HepG2 (cell line): Measurements from ENCODE around the gene NRBP1. TPM values are rescaled to one million over a fixed set of nuclear protein-coding genes. Genes with fewer than 3 reads are reported as not detected.

ENCODE experiments used
- IRF2 ChIP-seq: IDR thresholded peaks from 2 replicates; pipeline ENCODE4 v1.6.1; 2018; ENCODE audit warnings: missing genetic modification reagents, missing compliant biosample characterization
- IRX3 ChIP-seq: sonication (generic); formaldehyde crosslinking; IDR thresholded peaks from 2 replicates; pipeline ENCODE4 v1.8.1; 2023; ENCODE audit warnings: mild to moderate bottlenecking, low read depth, missing genetic modification reagents, borderline replicate concordance
- MTA3 ChIP-seq: sonication (generic); formaldehyde crosslinking; IDR thresholded peaks from 2 replicates; pipeline ENCODE4 v1.4.0; 2020; ENCODE audit warnings: missing genetic modification reagents
- PATZ1 ChIP-seq: sonication (generic); formaldehyde crosslinking; IDR thresholded peaks from 2 replicates; pipeline ENCODE4 v1.4.0; 2020; ENCODE audit warnings: missing genetic modification reagents
- PITX1 ChIP-seq: sonication (generic); formaldehyde crosslinking; IDR thresholded peaks from 2 replicates; pipeline ENCODE4 v1.5.1; 2020; ENCODE audit warnings: mild to moderate bottlenecking, missing genetic modification reagents
- RBAK ChIP-seq: sonication (generic); formaldehyde crosslinking; IDR thresholded peaks from 2 replicates; pipeline ENCODE4 v1.5.1; 2020; ENCODE audit warnings: mild to moderate bottlenecking, missing genetic modification reagents
- RELA ChIP-seq: sonication (generic); formaldehyde crosslinking; IDR thresholded peaks from 2 replicates; pipeline ENCODE4 v1.4.0; 2020; ENCODE audit warnings: missing genetic modification reagents
- REPIN1 ChIP-seq: sonication (generic); formaldehyde crosslinking; IDR thresholded peaks from 2 replicates; pipeline ENCODE4 v1.8.0; 2022; ENCODE audit warnings: missing genetic modification reagents, low read depth, mild to moderate bottlenecking, borderline replicate concordance
- TCF7L2 ChIP-seq: IDR thresholded peaks from 2 replicates; pipeline ENCODE4 v1.6.1; 2011; ENCODE audit warnings: mild to moderate bottlenecking, low read depth, low read length, moderate library complexity
- U2AF1 ChIP-seq: fragments of 200-400 bp; formaldehyde crosslinking; optimal IDR thresholded peaks from 2 replicates; pipeline ENCODE3; 2017; ENCODE audit warnings: mild to moderate bottlenecking, low read depth, low read length
- ZC3H4 ChIP-seq: sonication (generic); formaldehyde crosslinking; IDR thresholded peaks from 2 replicates; pipeline ENCODE4 v1.4.0; 2020; ENCODE audit warnings: missing genetic modification reagents, borderline replicate concordance
- ZFP41 ChIP-seq: sonication (generic); formaldehyde crosslinking; IDR thresholded peaks from 2 replicates; pipeline ENCODE4 v1.4.0; 2020; ENCODE audit warnings: mild to moderate bottlenecking, missing genetic modification reagents, borderline replicate concordance
- ZNF232 ChIP-seq: sonication (generic); formaldehyde crosslinking; IDR thresholded peaks from 2 replicates; pipeline ENCODE4 v1.4.0; 2020; ENCODE audit warnings: missing genetic modification reagents, borderline replicate concordance
- ZNF343 ChIP-seq: sonication (generic); formaldehyde crosslinking; IDR thresholded peaks from 2 replicates; pipeline ENCODE4 v1.4.0; 2020; ENCODE audit warnings: mild to moderate bottlenecking, missing genetic modification reagents
- ZNF670 ChIP-seq: sonication (generic); formaldehyde crosslinking; IDR thresholded peaks from 2 replicates; pipeline ENCODE4 v1.8.0; 2022; ENCODE audit warnings: mild to moderate bottlenecking, missing genetic modification reagents, borderline replicate concordance
- ZNF703 ChIP-seq: sonication (generic); formaldehyde crosslinking; IDR thresholded peaks from 2 replicates; pipeline ENCODE4 v1.5.1; 2020; ENCODE audit warnings: missing genetic modification reagents, mild to moderate bottlenecking, moderate library complexity, borderline replicate concordance
- polyA plus RNA-seq, 8 experiments: library from polyadenylated mRNA; depleted of rRNA in 3 of 8; stranded (reverse) in 7 of 8; unstranded in 1 of 8; fragments of >200 nt; fragmentation: Illumina TruSeq in 4 of 8; extraction: Trizol in 4 of 8; gene quantifications; 2 replicates each; pipeline versions ENCODE4 v1.2.1 to v1.2.3, GENCODE V29; 2011 to 2016; ENCODE audit warnings: low read depth in 4 of 8, missing spikeins in 1 of 8, mixed read lengths in 1 of 8; ENCODE audit not compliant: insufficient read depth in 1 of 8
- total RNA-seq, 5 experiments: library from RNA; depleted of rRNA; stranded (reverse); fragments of >200 nt; fragmentation: Illumina TruSeq; extraction: Trizol; gene quantifications; 2 replicates each; pipeline ENCODE4 v1.2.3, GENCODE V29; 2016; ENCODE audit warnings: low read depth in 1 of 5
- TF ChIP-seq, protein P1 (sequence below): sonication (generic); formaldehyde crosslinking; IDR thresholded peaks from 2 replicates; pipeline ENCODE4 v1.4.0; 2020; ENCODE audit warnings: missing genetic modification reagents, borderline replicate concordance
- TF ChIP-seq, protein P2 (sequence below): sonication (generic); formaldehyde crosslinking; conservative IDR thresholded peaks from 2 replicates; pipeline ENCODE4 v1.4.0; 2020; ENCODE audit warnings: missing genetic modification reagents
- TF ChIP-seq, protein P3 (sequence below): IDR thresholded peaks from 2 replicates; pipeline ENCODE4 v1.4.0; 2020; ENCODE audit warnings: mild to moderate bottlenecking, missing genetic modification reagents

NRBP1 gene
- total and polyA plus RNA-seq, 2 of the 13 experiments (the other 11 are each of a cell fraction or from before 2014, with no cell fraction given) = 165 to 240 TPM

GRCh38 chr2:27380626-27381545, 47.5 kb upstream of the NRBP1 start, which contains the start of gene ZNF513 (continued):
- TF ChIP-seq PITX1 (CRISPR knock-in tag) = no peak
- TF ChIP-seq, protein P1, sequence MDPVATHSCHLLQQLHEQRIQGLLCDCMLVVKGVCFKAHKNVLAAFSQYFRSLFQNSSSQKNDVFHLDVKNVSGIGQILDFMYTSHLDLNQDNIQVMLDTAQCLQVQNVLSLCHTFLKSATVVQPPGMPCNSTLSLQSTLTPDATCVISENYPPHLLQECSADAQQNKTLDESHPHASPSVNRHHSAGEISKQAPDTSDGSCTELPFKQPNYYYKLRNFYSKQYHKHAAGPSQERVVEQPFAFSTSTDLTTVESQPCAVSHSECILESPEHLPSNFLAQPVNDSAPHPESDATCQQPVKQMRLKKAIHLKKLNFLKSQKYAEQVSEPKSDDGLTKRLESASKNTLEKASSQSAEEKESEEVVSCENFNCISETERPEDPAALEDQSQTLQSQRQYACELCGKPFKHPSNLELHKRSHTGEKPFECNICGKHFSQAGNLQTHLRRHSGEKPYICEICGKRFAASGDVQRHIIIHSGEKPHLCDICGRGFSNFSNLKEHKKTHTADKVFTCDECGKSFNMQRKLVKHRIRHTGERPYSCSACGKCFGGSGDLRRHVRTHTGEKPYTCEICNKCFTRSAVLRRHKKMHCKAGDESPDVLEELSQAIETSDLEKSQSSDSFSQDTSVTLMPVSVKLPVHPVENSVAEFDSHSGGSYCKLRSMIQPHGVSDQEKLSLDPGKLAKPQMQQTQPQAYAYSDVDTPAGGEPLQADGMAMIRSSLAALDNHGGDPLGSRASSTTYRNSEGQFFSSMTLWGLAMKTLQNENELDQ (CRISPR knock-in tag) = 0 out of 2 replicates have a peak, but pooled peaks have one; percentile 11
- TF ChIP-seq MTA3 = no peak
- peak; percentile 62; the same call in 1 of the 2 replicates for TF ChIP-seq PATZ1 (CRISPR knock-in tag)
- TF ChIP-seq ZC3H4 (CRISPR knock-in tag) = peak; percentile 39; the same call in 1 of the 2 replicates
- TF ChIP-seq U2AF1 = no peak
- TF ChIP-seq ZFP41 (CRISPR knock-in tag) = no peak
- no peak for TF ChIP-seq IRF2 (CRISPR knock-in tag)
- TF ChIP-seq TCF7L2 = no peak
- TF ChIP-seq RBAK = 0 out of 2 replicates have a peak, but pooled peaks have one; percentile 12
- TF ChIP-seq ZNF703 (CRISPR knock-in tag) = no peak
- TF ChIP-seq RELA = no peak
- TF ChIP-seq ZNF232 = no peak
- TF ChIP-seq ZNF343 (CRISPR knock-in tag) = 0 out of 2 replicates have a peak, but pooled peaks have one; percentile 40
- TF ChIP-seq, protein P2, sequence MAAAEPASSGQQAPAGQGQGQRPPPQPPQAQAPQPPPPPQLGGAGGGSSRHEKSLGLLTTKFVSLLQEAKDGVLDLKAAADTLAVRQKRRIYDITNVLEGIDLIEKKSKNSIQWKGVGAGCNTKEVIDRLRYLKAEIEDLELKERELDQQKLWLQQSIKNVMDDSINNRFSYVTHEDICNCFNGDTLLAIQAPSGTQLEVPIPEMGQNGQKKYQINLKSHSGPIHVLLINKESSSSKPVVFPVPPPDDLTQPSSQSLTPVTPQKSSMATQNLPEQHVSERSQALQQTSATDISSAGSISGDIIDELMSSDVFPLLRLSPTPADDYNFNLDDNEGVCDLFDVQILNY (CRISPR knock-in tag) = no peak
- TF ChIP-seq IRX3 (CRISPR knock-in tag) = no peak
- no peak for TF ChIP-seq ZNF670 (CRISPR knock-in tag)
- no peak for TF ChIP-seq REPIN1 (CRISPR knock-in tag)
- TF ChIP-seq, protein P3, sequence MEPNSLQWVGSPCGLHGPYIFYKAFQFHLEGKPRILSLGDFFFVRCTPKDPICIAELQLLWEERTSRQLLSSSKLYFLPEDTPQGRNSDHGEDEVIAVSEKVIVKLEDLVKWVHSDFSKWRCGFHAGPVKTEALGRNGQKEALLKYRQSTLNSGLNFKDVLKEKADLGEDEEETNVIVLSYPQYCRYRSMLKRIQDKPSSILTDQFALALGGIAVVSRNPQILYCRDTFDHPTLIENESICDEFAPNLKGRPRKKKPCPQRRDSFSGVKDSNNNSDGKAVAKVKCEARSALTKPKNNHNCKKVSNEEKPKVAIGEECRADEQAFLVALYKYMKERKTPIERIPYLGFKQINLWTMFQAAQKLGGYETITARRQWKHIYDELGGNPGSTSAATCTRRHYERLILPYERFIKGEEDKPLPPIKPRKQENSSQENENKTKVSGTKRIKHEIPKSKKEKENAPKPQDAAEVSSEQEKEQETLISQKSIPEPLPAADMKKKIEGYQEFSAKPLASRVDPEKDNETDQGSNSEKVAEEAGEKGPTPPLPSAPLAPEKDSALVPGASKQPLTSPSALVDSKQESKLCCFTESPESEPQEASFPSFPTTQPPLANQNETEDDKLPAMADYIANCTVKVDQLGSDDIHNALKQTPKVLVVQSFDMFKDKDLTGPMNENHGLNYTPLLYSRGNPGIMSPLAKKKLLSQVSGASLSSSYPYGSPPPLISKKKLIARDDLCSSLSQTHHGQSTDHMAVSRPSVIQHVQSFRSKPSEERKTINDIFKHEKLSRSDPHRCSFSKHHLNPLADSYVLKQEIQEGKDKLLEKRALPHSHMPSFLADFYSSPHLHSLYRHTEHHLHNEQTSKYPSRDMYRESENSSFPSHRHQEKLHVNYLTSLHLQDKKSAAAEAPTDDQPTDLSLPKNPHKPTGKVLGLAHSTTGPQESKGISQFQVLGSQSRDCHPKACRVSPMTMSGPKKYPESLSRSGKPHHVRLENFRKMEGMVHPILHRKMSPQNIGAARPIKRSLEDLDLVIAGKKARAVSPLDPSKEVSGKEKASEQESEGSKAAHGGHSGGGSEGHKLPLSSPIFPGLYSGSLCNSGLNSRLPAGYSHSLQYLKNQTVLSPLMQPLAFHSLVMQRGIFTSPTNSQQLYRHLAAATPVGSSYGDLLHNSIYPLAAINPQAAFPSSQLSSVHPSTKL = no peak
